ELR (cell line): Measurements from ENCODE around the gene DOCK3.
"Not testable (repeated sequence)": the region's sequence is repeated elsewhere in the genome, so short reads cannot be mapped to it uniquely, and the experiment has no call there.

Source experiments
- DNase-seq: peaks from one replicate; pipeline ENCODE4 v3.0.0-alpha.2; 2015; ENCODE audit warnings: low read depth

DOCK3 gene

DNA sequence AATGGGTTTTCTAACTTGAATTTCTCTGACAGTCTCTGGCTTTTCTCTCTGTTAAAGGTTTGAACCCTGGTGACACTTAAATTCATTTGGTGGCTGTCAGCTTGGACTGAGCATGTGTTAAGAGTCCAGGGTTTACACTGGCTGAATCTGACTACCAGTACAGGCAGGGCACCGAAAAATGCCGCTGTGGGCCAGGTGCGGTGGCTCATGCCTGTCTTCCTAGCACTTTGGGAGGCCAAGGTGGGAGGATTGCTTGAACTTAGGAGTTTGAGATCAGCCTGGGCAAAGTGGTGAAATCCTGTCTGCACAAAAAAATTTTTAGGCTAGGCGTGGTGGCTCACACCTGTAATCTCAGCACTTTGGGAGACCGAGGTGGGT, 712.1 kb downstream of the DOCK3 start:
- DNase-seq = no peak

DNA sequence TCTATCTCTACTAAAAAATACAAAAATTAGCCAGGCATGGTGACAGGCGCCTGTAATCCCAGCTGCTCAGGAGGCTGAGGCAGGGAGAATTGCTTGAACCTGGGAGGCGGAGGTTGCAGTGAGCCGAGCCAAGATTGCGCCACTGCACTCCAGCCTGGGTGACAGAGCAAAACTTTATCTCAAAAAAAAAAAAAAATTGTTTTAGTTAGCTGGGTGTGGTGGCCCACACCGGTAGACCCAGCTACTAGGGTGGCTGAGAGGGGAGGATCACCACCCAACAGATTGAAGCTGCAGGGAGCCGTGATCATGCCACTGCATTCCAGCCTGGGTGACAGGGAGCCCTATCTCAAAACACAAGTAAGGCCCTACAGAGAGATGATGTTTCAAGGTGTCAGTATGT, 712.6 kb downstream of the DOCK3 start:
- not testable (repeated sequence) for DNase-seq

DNA sequence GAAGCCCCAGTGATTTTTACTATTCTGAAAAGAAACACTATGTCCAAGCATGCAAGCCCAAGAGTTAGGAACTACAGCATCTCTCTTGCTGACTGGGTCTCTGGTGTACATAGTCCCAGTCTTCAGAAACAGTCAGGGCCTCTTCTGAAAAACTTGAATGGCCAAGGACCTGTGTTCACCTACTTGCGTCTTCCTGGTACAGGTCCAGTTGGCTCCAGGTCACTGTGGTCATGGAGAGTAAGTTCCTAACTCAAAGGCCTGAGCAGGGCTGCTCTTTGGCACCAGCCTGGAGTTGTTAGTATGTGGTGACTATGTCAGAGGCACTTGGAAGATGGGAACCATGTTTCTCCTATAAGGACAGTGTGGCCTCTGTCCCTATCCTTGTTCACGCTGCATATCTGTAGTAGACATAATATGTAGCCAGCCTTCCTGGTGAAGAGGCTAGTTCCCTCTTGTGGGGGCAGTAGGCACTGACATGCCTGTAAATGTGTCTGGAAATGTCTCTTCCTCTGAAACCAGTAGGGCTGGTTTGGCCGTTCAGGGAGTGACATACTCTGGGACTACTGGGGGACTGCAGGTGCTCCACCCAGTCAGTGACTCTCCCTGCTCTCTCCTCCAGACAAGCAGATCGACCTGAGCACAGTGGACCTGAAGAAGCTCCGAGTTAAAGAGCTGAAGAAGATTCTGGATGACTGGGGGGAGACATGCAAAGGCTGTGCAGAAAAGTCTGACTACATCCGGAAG, 713.7 kb downstream of the DOCK3 start:
- DNase-seq = peak; percentile 46

DNA sequence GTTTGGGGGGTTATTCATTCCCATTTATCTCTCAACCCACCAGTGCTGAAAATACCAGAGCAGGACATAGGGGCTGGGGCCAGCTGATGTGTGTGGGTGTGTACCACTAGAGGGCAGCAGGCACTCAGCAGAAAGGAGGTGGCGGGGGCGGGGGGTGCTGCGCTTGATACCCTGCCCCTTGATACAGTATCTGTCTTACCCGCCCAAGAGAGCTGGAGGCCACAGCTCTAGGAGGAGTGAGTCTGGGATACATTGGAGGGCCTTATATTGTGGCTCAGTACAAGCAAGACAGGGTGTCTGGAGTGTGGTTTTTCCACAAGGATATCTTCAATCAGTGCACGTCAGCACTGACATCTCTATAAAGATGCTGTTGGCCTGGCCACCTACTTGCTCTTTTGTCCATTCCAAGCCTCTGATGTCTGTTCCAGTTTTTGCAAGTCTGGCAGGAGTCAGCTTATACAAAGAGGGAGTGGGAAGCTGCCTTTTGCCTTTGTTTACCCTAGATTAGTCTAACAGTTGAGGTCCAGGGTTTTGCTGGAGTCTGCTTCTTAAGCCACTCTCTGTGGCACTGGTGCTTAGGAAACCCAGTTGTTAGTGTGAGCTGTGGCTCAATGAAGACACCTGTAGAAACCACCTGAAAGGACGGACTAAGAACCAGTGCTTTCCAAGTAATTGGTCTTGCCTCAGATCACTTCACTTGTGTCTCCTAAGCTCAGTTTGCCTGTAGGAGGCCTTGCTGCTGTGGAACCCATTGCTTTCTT, 714.9 kb downstream of the DOCK3 start:
- peak; percentile 62 for DNase-seq

DNA sequence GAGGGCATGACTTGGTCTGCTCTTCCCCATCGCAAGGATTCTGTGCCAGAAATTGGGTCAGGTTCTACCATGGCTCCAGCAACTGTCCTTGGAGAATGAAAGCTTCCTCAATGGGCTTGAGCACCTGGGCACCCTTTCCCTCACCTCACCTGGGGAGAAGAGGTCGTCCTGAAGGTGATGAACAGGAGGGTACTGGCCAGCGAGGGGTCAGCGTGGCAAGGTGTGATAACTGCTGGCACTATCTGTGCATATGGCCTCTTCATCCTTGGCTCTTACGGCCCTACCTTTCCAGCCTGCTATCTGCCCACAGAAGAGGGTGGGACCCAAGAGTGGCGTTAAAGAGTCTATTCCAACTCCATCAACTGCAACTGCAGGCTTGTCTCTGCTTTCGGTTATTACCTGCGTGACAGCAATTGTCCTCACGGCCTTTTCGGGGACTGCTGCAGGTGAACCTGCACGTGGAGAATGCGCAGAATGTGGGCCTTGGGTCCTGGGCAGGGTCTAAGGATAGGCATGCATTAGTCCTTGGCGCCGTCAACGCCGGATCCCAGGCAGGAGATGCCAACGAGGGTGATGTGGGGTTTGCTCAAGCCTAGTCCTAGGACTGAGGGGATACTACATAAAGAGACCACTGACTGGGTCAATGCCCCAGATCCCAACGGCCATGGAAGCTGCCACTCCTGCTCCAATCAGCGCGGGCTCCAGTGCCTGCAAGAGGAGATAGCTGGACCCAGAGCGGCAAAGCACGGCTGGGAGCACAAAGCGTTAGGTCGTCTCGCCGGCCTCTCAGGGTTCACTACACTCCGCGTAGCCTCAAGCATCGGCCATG, 715.7 kb downstream of the DOCK3 start:
- DNase-seq = no peak

DNA sequence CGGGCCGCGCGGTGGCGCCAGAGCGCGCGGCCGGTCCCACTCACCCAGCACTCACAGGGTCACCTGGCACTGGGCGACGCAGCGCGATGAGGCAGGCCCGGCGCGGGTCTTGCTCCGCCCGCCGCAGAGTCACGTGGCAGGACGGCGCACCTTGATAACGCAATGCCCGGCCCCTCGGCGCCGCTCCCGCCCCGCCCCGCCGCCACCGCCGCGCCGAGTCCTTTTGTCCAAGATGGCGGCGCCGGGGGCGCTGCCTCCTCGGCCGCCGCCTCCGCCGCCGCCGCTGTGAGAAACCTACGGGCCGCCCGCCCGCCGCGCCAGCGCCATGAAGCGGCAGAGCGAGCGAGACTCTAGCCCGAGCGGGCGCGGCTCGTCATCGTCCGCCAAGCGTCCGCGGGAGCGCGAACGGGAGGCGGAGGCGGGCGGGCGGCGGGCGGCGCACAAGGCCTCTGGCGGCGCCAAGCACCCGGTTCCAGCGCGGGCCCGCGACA, 716.4 kb downstream of the DOCK3 start, which contains the start of gene RBM15B:
TSS of gene RBM15B (plus strand) at position 211 of the 491 bp plus-strand sequence. CDS start at position 326, 115 bp downstream.
- peak; percentile 94 for DNase-seq

DNA sequence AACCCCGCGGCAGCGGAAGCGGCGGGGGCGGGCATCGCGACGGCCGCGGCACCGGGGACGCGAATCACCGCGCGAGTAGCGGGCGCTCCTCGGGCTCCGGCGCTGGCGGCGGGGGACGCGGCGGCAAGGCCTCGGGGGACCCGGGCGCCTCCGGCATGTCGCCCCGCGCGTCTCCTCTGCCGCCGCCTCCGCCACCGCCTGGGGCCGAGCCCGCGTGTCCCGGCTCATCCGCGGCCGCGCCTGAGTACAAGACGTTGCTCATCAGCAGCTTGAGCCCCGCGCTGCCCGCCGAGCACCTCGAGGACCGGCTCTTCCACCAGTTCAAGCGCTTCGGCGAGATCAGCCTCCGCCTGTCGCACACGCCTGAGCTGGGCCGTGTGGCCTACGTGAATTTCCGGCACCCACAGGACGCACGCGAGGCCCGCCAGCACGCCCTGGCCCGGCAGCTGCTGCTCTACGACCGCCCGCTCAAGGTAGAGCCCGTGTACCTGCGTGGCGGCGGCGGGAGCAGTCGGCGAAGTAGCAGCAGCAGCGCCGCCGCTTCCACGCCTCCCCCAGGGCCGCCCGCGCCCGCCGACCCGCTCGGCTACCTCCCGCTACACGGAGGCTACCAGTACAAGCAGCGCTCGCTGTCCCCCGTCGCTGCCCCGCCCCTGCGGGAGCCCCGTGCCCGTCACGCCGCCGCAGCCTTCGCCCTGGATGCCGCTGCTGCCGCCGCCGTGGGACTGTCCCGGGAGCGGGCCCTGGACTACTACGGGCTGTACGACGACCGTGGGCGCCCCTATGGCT, 717.0 kb downstream of the DOCK3 start:
- DNase-seq = peak; percentile 50

DNA sequence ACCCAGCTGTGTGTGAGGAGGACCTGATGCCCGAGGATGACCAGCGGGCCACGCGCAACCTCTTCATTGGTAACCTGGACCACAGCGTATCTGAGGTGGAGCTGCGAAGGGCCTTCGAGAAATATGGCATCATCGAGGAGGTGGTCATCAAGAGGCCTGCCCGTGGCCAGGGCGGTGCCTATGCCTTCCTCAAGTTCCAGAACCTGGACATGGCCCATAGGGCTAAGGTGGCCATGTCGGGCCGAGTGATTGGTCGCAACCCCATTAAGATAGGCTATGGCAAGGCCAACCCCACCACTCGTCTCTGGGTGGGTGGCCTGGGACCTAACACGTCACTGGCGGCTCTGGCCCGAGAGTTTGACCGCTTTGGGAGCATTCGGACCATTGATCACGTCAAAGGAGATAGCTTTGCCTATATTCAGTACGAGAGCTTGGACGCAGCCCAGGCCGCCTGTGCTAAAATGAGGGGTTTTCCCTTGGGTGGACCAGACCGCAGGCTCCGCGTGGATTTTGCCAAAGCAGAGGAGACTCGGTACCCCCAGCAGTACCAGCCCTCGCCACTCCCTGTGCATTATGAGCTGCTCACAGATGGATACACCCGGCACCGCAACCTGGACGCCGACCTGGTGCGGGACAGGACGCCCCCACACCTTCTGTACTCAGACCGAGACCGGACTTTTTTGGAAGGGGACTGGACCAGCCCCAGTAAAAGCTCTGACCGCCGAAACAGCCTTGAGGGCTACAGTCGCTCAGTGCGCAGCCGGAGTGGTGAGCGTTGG, 717.8 kb downstream of the DOCK3 start:
- DNase-seq = no peak

DNA sequence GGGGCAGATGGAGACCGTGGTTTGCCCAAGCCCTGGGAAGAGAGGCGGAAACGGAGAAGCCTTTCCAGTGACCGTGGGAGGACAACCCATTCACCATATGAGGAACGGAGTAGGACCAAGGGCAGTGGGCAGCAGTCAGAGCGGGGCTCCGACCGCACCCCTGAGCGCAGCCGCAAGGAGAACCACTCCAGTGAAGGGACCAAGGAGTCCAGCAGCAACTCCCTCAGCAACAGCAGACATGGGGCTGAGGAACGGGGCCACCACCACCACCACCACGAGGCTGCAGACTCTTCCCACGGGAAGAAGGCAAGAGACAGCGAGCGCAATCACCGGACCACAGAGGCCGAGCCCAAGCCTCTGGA, 718.4 kb downstream of the DOCK3 start:
- DNase-seq = no peak

DNA sequence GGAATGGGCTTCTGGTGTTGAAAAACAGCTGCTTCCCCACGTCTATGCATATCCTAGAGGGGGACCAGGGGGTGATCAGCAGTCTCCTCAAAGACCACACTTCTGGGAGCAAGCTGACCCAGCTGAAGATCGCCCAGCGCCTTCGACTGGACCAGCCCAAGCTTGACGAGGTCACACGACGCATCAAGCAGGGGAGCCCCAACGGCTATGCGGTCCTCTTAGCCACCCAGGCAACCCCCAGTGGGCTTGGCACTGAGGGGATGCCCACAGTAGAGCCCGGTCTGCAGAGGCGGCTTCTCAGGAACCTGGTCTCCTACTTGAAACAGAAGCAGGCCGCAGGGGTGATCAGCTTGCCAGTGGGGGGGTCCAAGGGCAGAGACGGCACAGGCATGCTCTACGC, 718.8 kb downstream of the DOCK3 start:
- no peak for DNase-seq

DNA sequence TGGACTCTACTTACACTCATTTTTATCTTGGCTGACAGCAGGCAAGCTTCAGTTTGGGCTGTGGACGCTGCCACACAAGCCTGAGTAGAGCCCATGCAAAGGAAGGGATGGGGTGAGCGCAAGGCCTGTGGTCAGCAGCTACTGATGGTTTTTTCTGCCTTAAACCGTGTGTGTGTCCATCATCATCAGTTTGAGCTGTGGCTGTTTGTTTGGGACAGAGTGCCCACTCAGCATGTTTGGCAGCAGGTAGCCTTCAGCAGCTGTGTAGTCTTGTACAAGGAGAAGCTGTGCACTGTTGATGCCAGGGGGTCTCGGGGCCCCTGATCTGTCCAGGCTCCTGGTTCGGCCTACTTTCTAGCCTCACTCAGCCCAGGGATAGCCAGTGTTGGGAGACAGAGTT, 719.8 kb downstream of the DOCK3 start:
- DNase-seq = no peak

DNA sequence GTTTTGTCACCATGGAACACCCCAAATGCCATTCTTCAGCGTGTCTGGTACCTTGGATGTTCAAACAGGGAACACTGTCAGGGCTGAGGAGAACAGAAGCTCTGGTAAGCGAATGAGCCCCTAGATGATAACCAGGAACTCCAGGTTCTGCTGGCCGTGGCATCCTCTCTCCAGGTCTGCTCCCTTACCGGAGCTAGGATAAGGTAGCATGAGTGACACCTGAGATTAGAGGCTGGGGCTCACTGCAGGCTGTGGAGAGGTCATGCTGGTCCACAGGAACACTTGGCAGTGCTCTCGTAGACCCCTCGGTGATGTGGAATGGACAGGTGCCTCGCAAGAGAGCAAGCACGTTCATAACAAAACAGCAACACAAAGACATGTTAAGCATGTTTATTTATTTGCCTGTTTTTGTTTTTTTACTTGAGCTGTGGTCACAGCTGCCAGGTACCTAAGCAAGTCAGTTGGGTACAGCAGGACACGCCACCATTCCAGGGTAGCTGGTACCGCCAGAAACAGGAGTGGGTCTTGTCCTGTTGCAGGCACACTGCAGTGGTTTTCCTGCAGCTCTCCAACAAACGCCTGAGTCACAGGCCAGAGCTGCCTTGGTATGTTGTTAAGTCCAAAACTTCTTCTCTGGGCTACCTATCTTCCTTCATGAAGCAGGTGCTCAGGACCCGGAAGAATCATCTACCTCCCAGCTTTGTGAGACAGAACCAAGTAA, 720.9 kb downstream of the DOCK3 start:
- no peak for DNase-seq

DNA sequence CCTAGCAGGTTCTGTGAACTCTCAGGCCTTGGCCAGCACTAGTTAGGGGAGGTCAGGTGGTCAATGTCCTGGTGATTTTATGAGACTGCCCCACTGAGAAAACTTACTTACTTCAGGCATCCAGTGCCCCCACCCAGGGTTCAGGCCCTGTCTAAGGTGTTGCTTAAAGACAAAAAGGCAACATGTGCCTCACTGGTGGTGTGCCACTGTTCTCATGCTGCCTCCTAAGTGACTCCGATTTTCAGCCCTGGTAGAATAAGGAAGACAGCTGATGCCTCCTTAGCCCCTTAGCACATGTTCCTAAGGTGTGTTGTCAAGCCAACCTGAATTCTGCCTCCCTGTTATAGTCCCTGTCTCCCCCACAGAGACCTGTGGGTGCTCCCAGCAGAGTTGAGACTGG, 721.7 kb downstream of the DOCK3 start:
- DNase-seq = no peak

DNA sequence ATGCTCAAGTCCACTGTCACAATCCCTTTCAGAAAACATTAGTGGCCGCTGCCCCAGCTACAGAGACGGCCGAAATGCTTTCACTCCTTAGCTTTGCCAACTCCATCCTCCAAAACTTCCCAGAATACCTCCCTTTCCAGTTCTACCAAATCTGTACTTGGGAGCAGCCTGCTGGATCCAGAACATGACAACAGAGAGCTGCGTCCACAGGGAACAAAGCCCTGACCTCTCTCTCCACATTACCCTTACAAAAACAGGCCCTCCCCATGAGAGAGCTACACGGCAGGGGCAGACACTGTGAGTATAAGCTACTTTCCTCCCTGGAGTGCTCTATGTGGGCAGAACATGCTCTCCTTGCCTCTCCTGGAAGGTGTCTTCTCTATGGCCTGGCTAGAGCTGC, 722.7 kb downstream of the DOCK3 start:
- DNase-seq = no peak

DNA sequence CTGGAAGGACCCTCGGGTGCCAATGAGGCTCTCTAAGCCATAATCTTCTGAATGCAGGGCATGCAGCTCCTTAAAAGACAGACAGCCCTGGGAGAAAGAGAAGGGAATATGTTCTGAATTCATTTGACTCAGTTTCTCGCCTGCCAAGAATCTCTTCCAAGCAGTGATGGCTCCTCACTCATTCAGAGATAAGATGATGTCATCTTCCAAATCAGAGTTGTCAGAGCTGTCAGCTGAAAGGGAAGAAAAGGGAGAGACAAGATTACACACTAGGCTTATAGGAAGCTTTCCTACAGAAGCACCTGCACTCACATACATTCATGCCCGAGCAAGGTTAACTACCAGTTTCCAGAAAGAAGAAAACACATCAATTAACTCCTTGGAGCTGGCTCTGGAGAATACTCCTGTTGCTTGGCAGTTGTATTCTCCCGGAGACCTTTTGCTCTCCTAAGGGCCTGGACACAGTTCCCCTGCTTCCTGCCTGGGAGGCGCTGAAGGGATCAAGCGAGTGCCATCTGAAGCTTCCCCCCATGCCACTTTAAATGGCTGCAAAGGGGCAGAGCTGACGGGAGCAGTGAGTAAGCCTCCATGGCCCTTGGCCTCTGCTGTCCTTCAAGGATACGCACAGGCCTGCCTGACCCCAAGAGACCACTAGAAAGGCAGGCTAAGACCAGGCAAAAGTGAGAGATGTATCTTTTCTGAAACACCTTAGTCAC, 724.0 kb downstream of the DOCK3 start:
- DNase-seq = no peak

DNA sequence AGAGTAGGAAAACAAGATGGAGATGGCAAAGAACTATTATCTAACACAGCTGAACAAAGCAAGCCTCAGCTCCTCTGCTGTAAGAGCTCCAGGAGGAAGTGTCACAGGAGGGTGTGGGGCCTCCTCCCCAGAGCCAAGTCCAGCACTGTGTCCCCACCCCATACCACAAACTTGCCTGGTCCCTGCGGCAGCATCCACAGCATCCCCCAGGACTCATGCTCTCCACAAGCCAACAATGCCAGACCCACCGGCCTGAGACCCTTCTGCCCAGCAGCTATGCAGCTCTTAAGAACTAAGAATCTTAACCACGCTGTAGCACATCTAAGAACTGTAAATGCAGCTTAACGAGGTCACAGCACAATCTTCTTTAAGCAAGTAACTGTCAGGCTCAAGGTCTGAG, 725.4 kb downstream of the DOCK3 start:
- DNase-seq = no peak

DNA sequence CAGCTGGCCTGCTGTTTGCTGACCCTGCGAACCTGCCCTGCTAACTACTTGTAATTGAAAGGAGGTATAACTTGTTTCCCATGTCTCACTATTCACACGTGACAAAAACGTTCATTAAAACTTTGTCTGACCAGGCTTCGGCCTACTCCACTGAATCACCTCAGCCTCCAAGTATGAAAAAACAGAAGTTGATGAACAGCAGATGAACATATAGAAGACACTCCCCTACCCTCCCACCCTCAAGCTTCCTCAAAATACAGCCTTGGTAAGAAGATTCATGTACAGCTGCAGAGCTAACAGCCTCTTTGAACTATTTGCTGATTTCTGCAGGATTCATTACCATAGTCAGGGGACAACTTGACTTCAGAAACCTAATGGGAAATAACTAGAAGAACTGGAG, 727.0 kb downstream of the DOCK3 start:
- DNase-seq = no peak

DNA sequence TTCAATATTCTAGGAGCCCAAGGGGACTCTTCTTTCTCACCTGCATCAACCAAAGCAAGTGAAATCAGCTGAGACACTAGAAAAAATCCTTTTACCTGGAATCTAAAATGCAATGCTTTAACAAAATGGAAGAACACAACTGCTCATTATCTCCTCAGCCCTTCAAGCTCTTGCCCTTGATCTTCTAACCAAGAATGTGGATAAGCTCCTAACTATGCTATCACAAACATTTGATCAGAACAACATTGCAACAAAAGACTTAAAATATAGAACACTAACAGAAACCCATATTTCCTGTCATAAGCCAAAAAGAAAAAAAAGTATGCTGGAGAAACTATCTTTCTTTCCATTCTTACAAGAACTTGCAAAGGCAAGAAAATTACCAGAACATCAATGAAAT, 728.9 kb downstream of the DOCK3 start:
- no peak for DNase-seq

DNA sequence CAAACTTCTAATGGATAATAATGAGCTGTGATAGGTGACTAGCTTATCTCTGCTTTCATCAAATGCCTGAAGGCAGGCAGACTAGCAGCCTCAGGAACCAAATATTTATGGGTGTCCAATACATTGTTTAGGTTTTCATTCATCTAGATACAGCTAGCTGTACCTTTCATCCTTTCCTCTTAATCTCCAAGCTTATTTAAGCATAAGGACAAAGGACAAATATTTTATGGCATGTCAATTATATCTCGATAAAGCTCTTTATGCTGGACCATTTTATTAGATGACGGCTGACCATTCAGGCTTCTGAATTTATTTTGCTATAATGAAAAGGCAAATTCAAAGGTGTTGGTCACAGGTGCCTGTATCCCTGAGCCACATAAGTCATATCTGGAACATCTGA, 733.3 kb downstream of the DOCK3 start:
- no peak for DNase-seq

DNA sequence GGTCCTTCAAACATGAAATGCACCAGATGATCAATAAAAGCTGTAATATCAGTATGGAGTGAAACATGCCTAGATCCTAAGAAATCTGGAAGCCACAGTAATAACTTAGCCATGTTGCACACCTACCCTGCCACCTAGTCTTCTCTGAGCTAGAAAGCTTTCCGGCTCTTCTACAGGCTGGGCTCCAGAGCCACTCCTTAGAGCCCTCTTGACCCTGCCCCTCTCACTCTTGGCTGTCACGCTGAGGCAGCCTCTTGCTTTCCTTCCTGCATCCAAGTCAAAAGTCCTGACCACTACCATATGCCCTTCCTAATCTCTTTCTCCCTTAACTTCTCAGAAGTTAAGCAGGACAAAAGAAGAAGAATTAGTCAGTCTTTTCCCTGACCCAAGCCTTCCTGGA, 734.1 kb downstream of the DOCK3 start:
- no peak for DNase-seq
